COLO668 (cell line): Measurements from ENCODE around the gene NGRN.

Experiments used
- DNase-seq: peaks from one replicate; lab custom pipeline; 2025; ENCODE audit not compliant: unreplicated experiment; lab: John Stamatoyannopoulos, UW

The NGRN gene

GRCh38 chr15:90315278-90315982, 50.0 kb downstream of the NGRN start:
- DNase-seq: no peak

GRCh38 chr15:90316139-90316538, 50.7 kb downstream of the NGRN start:
- DNase-seq: no peak

- no peak for DNase-seq
Observed at GRCh38 chr15:90318591-90318990, 53.1 kb downstream of the NGRN start.

- DNase-seq: peak; percentile 61
Observed at GRCh38 chr15:90320062-90320884, 54.8 kb downstream of the NGRN start.

GRCh38 chr15:90320885-90321278, 55.4 kb downstream of the NGRN start:
- DNase-seq: no peak
